ENCODE measurements around the gene LAMC2. TPM values are rescaled to one million over a fixed set of nuclear protein-coding genes. Genes with fewer than 3 reads are reported as not detected.

LAMC2 gene
- total and polyA plus RNA-seq, 2 of the 8 experiments (the other 6 are each of a cell fraction or from before 2014, with no cell fraction given), result 4.6 to 12.9 TPM

- no peak overlapping the region for H3K4me2 ChIP-seq (ENCODE audit: insufficient read depth in 1 of 2, low read depth in 2 of 2, low read length in 2 of 2)
Measured at GRCh38 chr1:183179033-183179432, 7.0 kb upstream of the LAMC2 start.

More at GRCh38 chr1:183179033-183179432, 7.0 kb upstream of the LAMC2 start:
- Histone ChIP-seq H3K27ac (ENCODE audit: low read depth, low read length) (no peak overlapping the region), H3K23ac (ENCODE audit: insufficient read length) (no peak overlapping the region), H3K79me2 (ENCODE audit: control insufficient read depth in 1 of 2, insufficient read depth in 2 of 2, low read length in 2 of 2) (no peaks in the 10 kb centered on the region), H4K91ac (replicated peaks; ENCODE audit: insufficient read length, low read length) (no peak overlapping the region), H4K8ac (ENCODE audit: extremely low read depth, insufficient read depth, low read length) (no peak overlapping the region), H2AFZ (ENCODE audit: low read length) (no peak overlapping the region), H3K23me2 (ENCODE audit: low read depth, low read length) (no peaks in the 10 kb centered on the region), H3K27me3 (replicated peaks in 1 of 4; ENCODE audit: control insufficient read depth in 3 of 4, extremely low read depth in 1 of 4, insufficient read depth in 3 of 4, low read length in 3 of 4) (no peaks in the 10 kb centered on the region), H3K14ac (ENCODE audit: insufficient read length) (no peak overlapping the region), H3K79me1 (ENCODE audit: low read depth, low read length) (no peaks in the 10 kb centered on the region), H3K56ac (replicated peaks; ENCODE audit: insufficient read length, low read depth, low read length) (no peak overlapping the region), H4K5ac (ENCODE audit: insufficient read length, low read depth, low read length) (no peak overlapping the region), H2BK20ac (ENCODE audit: low read length) (no peak overlapping the region), H2BK120ac (replicated peaks; ENCODE audit: low read depth, low read length) (no peak overlapping the region), H2BK5ac (ENCODE audit: low read depth, low read length) (no peak overlapping the region), H3K36me3 (ENCODE audit: control insufficient read depth in 2 of 4, insufficient read depth in 4 of 4, low read length in 3 of 4) (no peaks in the 10 kb centered on the region), H3K18ac (ENCODE audit: extremely low read depth, low read length) (no peak overlapping the region), H4K20me1 (replicated peaks in 1 of 2; ENCODE audit: control insufficient read depth in 1 of 2, insufficient read depth in 2 of 2, low read length in 2 of 2) (no peaks in the 10 kb centered on the region), H2BK12ac (ENCODE audit: low read depth, low read length) (no peak overlapping the region), H2BK15ac (ENCODE audit: low read length) (no peak overlapping the region), H3K9ac (replicated peaks in 1 of 4; ENCODE audit: extremely low read depth in 1 of 4, low read depth in 3 of 4, low read length in 3 of 4) (no peak overlapping the region), H3K4me1 (replicated peaks in 1 of 4; ENCODE audit: control insufficient read depth in 3 of 4, insufficient read depth in 4 of 4, low read length in 3 of 4) (peaks cover 0 to 2% (median 0%) of the 10 kb centered on the region in 4 experiments; a peak in 1 of 7 replicates), H3K4me3 (ENCODE audit: extremely low read depth in 1 of 4, insufficient read depth in 2 of 4, low read depth in 3 of 4, low read length in 4 of 4) (no peak overlapping the region), H3K4ac (replicated peaks; ENCODE audit: insufficient read length, low read depth, low read length) (no peak overlapping the region), H2AK5ac (ENCODE audit: low read depth, low read length) (no peak overlapping the region), H3K9me3 (ENCODE audit: insufficient read depth in 2 of 2, low read depth in 1 of 2, low read length in 1 of 2) (no peaks in the 10 kb centered on the region)
- no peak for FAIRE-seq
- TF ChIP-seq ZNF274 (IDR thresholded peaks at IDR 0.05; ENCODE audit: borderline replicate concordance, extremely low read depth, low read length) (no peak), EGR1 (IDR thresholded peaks at IDR 0.05; ENCODE audit: borderline replicate concordance, low read depth, low read length) (no peak), EZH2 (IDR thresholded peaks at IDR 0.05; ENCODE audit: low read depth, low read length, severe bottlenecking) (no peak), BRCA1 (IDR thresholded peaks at IDR 0.05; ENCODE audit: low read depth, low read length) (no peak), JUND (IDR thresholded peaks at IDR 0.05; ENCODE audit: low read length) (no peak), SAP30 (IDR thresholded peaks at IDR 0.05; ENCODE audit: insufficient read depth, insufficient replicate concordance, low read length) (no peak), POLR2AphosphoS5 (IDR thresholded peaks at IDR 0.05; ENCODE audit: low read depth, low read length) (no peak), POLR2A (IDR thresholded peaks at IDR 0.05; ENCODE audit: control extremely low read depth in 1 of 2, low read depth in 2 of 2, low read length in 2 of 2) (no peak), SUZ12 (IDR thresholded peaks at IDR 0.05; ENCODE audit: low read length) (no peak), SIRT6 (IDR thresholded peaks at IDR 0.05; ENCODE audit: low read length) (no peak)
- DNase-seq (ENCODE audit: low read depth in 1 of 2, low spot score in 2 of 2), result no peak
- ChIA-PET POLR2A (ENCODE audit: partially characterized antibody) (no interaction called here), CTCF (ENCODE audit: partially characterized antibody) (interaction anchor here (0.8 to 1.5 kb wide), 4 partner anchors 12 to 117 kb away, joined by 3 read pairs; no protein-coding TSS in a partner anchor)
- WGBS, 2 experiments (ENCODE audit: extremely low coverage in 1 of 2, insufficient coverage in 1 of 2, insufficient read length in 1 of 2, insufficient replicate concordance in 2 of 2, low coverage in 1 of 2, low lambda C conversion rate in 2 of 2, missing lambda C conversion rate in 1 of 2), result 86 to 100% methylated on average over 1 to 2 of the region's 2 CpGs
